ENCODE data around the gene ELP4.

GRCh38 chr11:31824332-31824878 is 314.8 kb downstream of the ELP4 start:
- TF ChIP-seq POLR2AphosphoS5 (IDR thresholded peaks at IDR 0.05; ENCODE audit: low read depth, low read length), result no peak
- TF ChIP-seq REST (IDR thresholded peaks at IDR 0.05; ENCODE audit: insufficient read depth in 1 of 2, low read depth in 2 of 2, low read length in 2 of 2), result no peak
- no peak for TF ChIP-seq SIN3A (IDR thresholded peaks at IDR 0.05; ENCODE audit: borderline replicate concordance, insufficient read depth, low read length)
- TF ChIP-seq TAF1 (IDR thresholded peaks at IDR 0.05; ENCODE audit: borderline replicate concordance, insufficient read depth, low read length), result no peak
